ENCODE measurements around the gene DDR1.

The DDR1 gene

DNA sequence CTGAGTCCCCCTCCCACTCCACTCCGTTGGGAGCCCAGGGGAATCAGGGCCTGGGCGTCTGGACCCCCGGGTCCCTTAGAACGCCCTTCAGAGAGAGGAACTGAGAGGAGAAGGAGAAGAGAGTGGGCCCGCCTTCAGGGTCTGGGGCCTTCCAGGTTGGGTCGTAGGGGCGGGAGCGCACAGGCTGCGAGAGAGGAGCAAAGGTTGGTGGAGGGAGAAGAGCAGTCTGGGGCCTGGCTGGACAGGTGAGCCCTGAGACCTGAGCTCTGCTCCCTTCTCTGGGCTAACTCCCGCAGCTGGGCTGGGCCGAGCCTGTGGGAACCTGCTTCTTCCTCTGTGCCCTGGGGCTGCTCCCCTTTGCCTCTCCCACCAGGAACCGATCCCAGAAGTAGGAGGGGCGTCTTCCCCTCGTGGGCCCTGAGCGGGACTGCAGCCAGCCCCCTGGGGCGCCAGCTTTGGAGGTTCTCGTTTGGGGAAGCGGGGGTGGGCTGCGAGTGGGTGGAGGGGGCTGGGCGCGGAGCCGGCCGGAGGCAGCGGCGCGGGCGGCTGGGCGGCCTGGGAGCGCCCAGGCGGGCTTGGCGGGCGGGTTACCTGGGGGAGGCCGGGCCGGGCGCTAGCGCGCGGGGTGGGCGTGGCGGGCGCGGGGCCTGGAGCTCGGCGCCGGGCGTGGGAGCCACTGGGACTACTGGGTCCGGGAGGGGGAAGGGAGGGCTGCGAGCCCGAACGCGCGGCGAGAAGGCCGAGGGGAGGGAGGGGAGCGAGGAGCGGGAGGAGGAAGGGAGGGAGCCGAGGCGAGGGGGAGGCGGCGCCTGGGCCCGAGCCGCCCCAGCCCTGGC is at the start of gene DDR1:
DDR1 (plus strand) TSS at position 835 of the 836 bp plus-strand sequence. CDS start 4,211 bp downstream, outside the sequence.
- H3K36me3 ChIP-seq = peaks cover 5% of the 10 kb centered on the region
- peak within 1 kb of the TSS; percentile 85 for H3K27ac ChIP-seq
- H3K27me3 ChIP-seq = no peaks in the 10 kb centered on the region
- H3K9me3 ChIP-seq = no peaks in the 10 kb centered on the region
- TF ChIP-seq Cebpa-rat (IDR thresholded peaks at IDR 0.05) = no peak
- H3K9ac ChIP-seq = peak within 1 kb of the TSS; percentile 81
- peaks cover 92% of the 10 kb centered on the region for H3K4me1 ChIP-seq
- H4K20me1 ChIP-seq = peaks cover 38% of the 10 kb centered on the region
- H3K4me3 ChIP-seq = peak within 1 kb of the TSS; percentile 73
- peak within 1 kb of the TSS; percentile 96 for H3K4me2 ChIP-seq

DNA sequence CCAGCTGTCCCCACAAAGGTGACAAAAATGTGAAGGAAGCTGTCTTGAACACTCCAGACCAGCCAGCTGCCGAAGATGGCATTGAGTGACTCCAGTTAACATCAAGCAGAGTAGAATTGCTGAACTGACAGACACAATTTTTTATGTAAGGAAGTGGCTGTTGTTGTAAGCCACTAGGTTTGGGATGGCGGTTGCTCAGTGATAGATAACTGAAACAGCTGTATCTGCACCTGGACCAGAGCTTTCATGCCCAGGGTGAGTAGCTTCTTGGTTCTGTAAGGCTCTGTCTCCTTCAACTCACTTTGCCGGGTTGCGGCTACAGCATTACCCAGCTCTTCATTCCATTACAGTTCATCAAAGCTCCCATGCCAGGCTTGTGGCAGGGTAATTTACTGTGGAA is 49.7 kb upstream of the DDR1 start:
- no peaks in the 10 kb centered on the region for H3K36me3 ChIP-seq
- TF ChIP-seq Cebpa-rat (IDR thresholded peaks at IDR 0.05) = no peak
- peak overlapping the region; percentile 91 for H3K27ac ChIP-seq
- peak overlapping the region; percentile 9; the same call in 1 of the 2 replicates for H3K4me3 ChIP-seq
- peak overlapping the region; percentile 68 for H3K9ac ChIP-seq
- H3K4me2 ChIP-seq = peak overlapping the region; percentile 85
- peaks cover 98% of the 10 kb centered on the region for H3K4me1 ChIP-seq
- H3K9me3 ChIP-seq = no peaks in the 10 kb centered on the region
- H4K20me1 ChIP-seq = no peaks in the 10 kb centered on the region
- H3K27me3 ChIP-seq = no peaks in the 10 kb centered on the region

DNA sequence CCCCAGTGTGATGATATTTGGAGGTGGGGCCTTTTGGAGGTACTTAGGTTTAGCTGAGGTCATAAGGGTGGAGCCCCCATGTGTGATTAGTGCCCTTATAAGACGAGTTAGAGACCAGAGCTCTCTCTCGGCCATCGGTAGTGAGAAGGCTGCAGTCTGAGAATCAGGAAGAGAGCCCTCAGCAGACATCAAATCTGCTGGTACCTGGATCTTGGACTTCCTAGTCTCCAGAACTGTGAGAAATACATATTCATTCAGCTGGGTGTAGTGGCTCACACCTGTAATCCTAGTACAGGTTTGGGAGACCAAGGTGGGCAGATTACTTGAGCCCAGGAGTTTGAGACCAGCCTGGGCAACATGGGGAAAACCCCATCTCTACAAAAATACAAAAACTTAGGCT is 48.7 kb upstream of the DDR1 start:
- Histone ChIP-seq H3K4me2 (peak overlapping the region; percentile 85), H3K4me3 (no peak overlapping the region; the same call in 1 of the 2 replicates), H3K9ac (peak overlapping the region; percentile 68), H3K27ac (peak overlapping the region; percentile 91), H4K20me1 (no peaks in the 10 kb centered on the region), H3K9me3 (no peaks in the 10 kb centered on the region), H3K27me3 (no peaks in the 10 kb centered on the region), H3K36me3 (no peaks in the 10 kb centered on the region), H3K4me1 (peaks cover 98% of the 10 kb centered on the region)
- TF ChIP-seq Cebpa-rat (IDR thresholded peaks at IDR 0.05) = no peak

DNA sequence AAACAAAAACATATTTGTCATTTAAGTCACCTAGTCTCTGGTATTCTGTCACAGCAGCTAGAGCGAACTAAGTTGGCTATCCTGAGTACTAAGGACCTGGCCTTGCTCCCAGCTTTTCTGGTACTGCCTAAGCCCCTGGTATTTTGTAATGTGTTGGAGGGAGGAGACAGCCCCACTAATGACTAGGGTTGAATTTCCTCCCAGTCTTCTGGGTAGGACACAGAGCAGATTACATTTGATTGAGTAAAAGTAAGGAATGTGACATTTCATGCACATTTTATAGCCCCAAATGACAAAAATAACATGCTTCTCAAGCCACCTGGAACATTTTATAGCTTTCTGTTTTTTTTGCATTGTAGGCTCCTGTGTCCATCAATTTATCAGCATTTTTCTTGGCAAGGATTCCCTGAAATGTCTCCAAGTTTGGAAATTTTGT is 47.9 kb upstream of the DDR1 start:
- no peak overlapping the region; the same call in 1 of the 2 replicates for H3K9ac ChIP-seq
- no peak overlapping the region for H3K4me3 ChIP-seq
- H3K27ac ChIP-seq = peak overlapping the region; percentile 61; the same call in 1 of the 2 replicates
- H3K4me1 ChIP-seq = peaks cover 98% of the 10 kb centered on the region
- TF ChIP-seq Cebpa-rat (IDR thresholded peaks at IDR 0.05) = no peak
- H4K20me1 ChIP-seq = no peaks in the 10 kb centered on the region
- H3K4me2 ChIP-seq = peak overlapping the region; percentile 85
- no peaks in the 10 kb centered on the region for H3K36me3 ChIP-seq
- H3K9me3 ChIP-seq = no peaks in the 10 kb centered on the region
- H3K27me3 ChIP-seq = no peaks in the 10 kb centered on the region

DNA sequence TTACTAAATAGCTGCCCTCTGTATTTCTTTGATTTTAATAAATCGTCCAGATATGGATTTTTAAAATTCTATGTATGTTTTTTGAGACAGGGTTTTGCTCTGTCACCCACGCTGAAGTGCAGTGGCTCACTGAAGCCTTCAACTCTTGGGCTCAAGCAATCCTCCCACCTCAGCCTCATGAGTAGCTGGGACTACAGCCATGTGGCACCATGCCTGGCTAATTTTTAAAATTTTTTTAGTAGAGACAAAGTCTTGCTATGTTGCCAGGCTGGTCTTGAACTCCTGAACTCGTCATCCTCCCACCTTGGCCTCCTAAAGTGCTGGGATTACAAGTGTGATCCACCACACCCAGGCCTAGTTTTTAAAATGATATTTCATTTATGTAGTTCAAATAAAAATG is 47.4 kb upstream of the DDR1 start:
- H3K27ac ChIP-seq = peak overlapping the region; percentile 20; the same call in 1 of the 2 replicates

DNA sequence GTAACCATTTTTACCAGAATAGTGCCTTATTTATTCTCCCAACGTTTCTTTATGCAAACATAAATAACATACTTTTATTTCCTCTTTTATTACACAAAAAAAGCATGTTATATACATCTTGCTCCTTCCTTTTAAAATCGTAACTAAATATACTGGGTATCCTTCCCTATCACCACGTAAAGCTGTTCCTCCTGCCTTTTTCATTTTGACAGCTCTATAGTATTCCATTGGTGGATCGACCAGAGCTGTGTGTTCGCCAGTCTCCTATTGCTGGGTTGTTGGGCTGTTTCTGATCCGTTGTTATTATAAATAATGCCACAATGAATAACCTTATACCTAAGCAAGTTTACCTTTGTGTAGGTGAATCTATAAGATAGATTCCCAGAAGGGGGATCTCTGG is 46.9 kb upstream of the DDR1 start:
- peak overlapping the region; percentile 23; the same call in 1 of the 2 replicates for H3K4me2 ChIP-seq
- peaks cover 99% of the 10 kb centered on the region for H3K4me1 ChIP-seq
- H3K4me3 ChIP-seq = no peak overlapping the region
- no peak overlapping the region for H3K27ac ChIP-seq
- no peaks in the 10 kb centered on the region for H3K9me3 ChIP-seq
- H3K27me3 ChIP-seq = no peaks in the 10 kb centered on the region
- no peak overlapping the region for H3K9ac ChIP-seq
- no peaks in the 10 kb centered on the region for H4K20me1 ChIP-seq
- TF ChIP-seq Cebpa-rat (IDR thresholded peaks at IDR 0.05) = no peak
- H3K36me3 ChIP-seq = no peaks in the 10 kb centered on the region

More for the DNA sequence above, 47.4 kb upstream of the DDR1 start:
- peak overlapping the region; percentile 85; the same call in 1 of the 2 replicates for H3K4me2 ChIP-seq
- peaks cover 98% of the 10 kb centered on the region for H3K4me1 ChIP-seq
- TF ChIP-seq Cebpa-rat (IDR thresholded peaks at IDR 0.05) = no peak
- no peaks in the 10 kb centered on the region for H3K9me3 ChIP-seq
- no peak overlapping the region for H3K4me3 ChIP-seq
- H3K36me3 ChIP-seq = no peaks in the 10 kb centered on the region
- no peaks in the 10 kb centered on the region for H4K20me1 ChIP-seq
- H3K9ac ChIP-seq = no peak overlapping the region
- no peaks in the 10 kb centered on the region for H3K27me3 ChIP-seq

DNA sequence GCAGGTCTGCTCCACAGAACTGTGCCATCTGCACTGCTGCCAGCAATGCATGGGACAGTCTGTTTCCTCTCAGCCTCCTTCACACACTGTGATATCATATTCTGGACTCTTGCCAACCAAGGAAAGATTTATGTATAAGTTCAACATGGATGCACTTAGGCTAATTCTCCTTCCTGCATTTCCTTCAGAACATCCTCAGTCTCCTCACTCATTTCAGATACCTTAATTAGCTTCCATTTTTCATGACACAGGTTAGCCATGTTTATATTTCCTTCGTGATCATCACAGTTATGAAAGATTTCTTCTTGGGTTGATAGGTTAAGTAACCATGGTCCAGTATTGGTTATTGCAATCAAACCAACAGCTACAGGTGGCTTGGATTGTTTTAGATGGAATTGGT is 46.4 kb upstream of the DDR1 start:
- no peak overlapping the region for H3K4me3 ChIP-seq
- H3K27me3 ChIP-seq = no peaks in the 10 kb centered on the region
- no peaks in the 10 kb centered on the region for H3K36me3 ChIP-seq
- H4K20me1 ChIP-seq = no peaks in the 10 kb centered on the region
- H3K4me1 ChIP-seq = peaks cover 99% of the 10 kb centered on the region
- peak overlapping the region; percentile 23; the same call in 1 of the 2 replicates for H3K4me2 ChIP-seq
- no peak overlapping the region for H3K9ac ChIP-seq
- H3K9me3 ChIP-seq = no peaks in the 10 kb centered on the region
- no peak for TF ChIP-seq Cebpa-rat (IDR thresholded peaks at IDR 0.05)
- H3K27ac ChIP-seq = no peak overlapping the region

DNA sequence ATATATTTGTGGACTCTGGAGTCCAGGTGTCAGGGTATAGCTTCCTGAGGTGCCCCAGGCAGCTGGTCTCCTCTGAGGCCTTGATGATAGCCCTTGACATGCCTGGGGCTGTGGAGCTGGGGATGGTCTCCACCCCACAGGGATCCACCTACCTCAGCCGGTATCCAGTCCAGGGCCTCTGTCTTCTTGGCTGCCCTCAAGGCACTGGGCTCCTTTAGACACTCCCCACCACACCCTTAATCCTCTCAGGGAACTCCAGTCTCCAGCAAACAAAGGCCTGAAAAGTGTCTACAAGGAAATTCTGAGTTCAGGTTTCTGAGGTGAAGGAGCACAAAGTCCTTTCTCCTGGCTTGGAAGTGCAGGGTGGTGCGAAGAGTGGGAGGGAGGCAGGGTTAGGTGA is 44.6 kb upstream of the DDR1 start:
- Histone ChIP-seq H3K4me2 (peak overlapping the region; percentile 25; the same call in 1 of the 2 replicates), H3K4me3 (no peak overlapping the region), H3K4me1 (peaks cover 99% of the 10 kb centered on the region), H3K9ac (no peak overlapping the region), H3K27me3 (no peaks in the 10 kb centered on the region), H3K9me3 (no peaks in the 10 kb centered on the region), H3K36me3 (no peaks in the 10 kb centered on the region), H3K27ac (peak overlapping the region; percentile 47; the same call in 1 of the 2 replicates), H4K20me1 (no peaks in the 10 kb centered on the region)
- no peak for TF ChIP-seq Cebpa-rat (IDR thresholded peaks at IDR 0.05)

DNA sequence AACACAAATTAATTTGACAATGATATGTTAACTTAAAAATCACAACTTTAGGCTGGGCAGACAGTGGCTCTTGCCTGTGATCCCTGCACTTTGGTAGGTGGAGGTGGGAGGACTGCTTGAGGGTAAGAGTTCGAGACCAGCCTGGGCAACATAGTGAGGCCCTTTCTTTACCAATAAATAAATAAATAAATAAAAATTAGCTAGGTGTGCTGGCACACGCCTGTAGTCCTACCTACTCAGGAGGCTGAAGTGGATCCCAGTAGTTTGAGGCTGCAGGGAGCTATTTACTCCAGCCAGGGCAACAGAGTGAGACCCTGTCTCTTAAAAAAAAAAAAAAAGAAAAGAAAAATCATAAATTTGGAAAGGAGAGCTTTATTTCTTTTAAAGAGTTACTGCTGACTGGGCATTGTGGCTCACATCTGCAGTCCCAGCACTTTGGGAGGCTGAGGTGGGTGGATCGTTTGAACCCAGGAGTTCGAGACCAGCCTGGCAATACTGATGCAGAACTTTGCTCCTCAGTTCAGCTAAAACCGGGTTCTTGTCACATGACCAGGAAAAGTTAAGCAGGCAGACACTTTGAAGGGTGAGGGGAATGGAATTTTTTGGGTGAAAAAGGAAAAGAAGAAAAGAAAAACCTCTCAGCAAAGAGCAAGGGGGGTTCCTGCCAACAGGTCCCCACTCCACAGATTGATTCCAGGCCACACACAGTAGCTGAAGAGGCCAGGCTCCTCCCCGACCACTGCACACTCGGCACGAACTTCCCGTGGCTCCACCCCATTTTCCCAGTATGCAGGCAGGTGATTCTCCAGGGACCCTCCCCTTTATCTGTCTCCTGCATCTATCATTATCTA is 44.0 kb upstream of the DDR1 start:
- no peak for TF ChIP-seq Cebpa-rat (IDR thresholded peaks at IDR 0.05)
- no peaks in the 10 kb centered on the region for H3K27me3 ChIP-seq
- H3K4me3 ChIP-seq = no peak overlapping the region
- no peaks in the 10 kb centered on the region for H4K20me1 ChIP-seq
- H3K36me3 ChIP-seq = no peaks in the 10 kb centered on the region
- H3K4me2 ChIP-seq = peak overlapping the region; percentile 87
- H3K4me1 ChIP-seq = peaks cover 99% of the 10 kb centered on the region
- no peaks in the 10 kb centered on the region for H3K9me3 ChIP-seq
- no peak overlapping the region for H3K9ac ChIP-seq
- H3K27ac ChIP-seq = peak overlapping the region; percentile 47; the same call in 1 of the 2 replicates
